ENCODE results near the gene SPIB. TPM values are rescaled to one million over a fixed set of nuclear protein-coding genes. Genes with fewer than 3 reads are reported as not detected.

SPIB gene
- total and polyA plus RNA-seq, 2 of the 4 experiments (the other 2 are of a cell fraction) = not detected

- no peaks in the 10 kb centered on the region for H3K79me1 ChIP-seq (ENCODE audit: low read depth in 1 of 2, low read length in 2 of 2)
- H2BK120ac ChIP-seq (ENCODE audit: low read depth, low read length) = no peak overlapping the region
- peak overlapping the region; percentile 98 for H2AFZ ChIP-seq (replicated peaks; ENCODE audit: low read length, poor library complexity)
- dilution Hi-C loops (cut with HindIII; ENCODE audit: low sequenced_read_pairs, unreplicated experiment) = no loop called here
- no peaks in the 10 kb centered on the region for H3K9me1 ChIP-seq (ENCODE audit: insufficient read depth, low read length)
- H3K27ac ChIP-seq (ENCODE audit: insufficient read depth, low read length) = no peak overlapping the region
- no peak overlapping the region for H3K4ac ChIP-seq (ENCODE audit: low read depth, low read length)
- peak overlapping the region; percentile 96 for H3K4me2 ChIP-seq (ENCODE audit: low read depth, low read length)
- 0 out of 2 replicates have a peak, but pooled peaks cover 3% of the 10 kb centered on the region for H3K4me1 ChIP-seq (ENCODE audit: control insufficient read depth, insufficient read depth, low read length)
- no peak overlapping the region for H2AK5ac ChIP-seq (ENCODE audit: low read depth, low read length)
- no peak overlapping the region for H4K5ac ChIP-seq (ENCODE audit: low read depth, low read length)
- WGBS, 2 experiments (ENCODE audit: extremely low coverage in 2 of 2, insufficient read length in 1 of 2) = 8% methylated on average over 10 of the region's 54 CpGs; no CpG with 5 or more reads in 1 of the 2 experiments
- H3K36me3 ChIP-seq (ENCODE audit: control insufficient read depth, insufficient read depth, low read length) = no peaks in the 10 kb centered on the region
- H2AK9ac ChIP-seq (replicated peaks; ENCODE audit: low read depth, low read length, poor library complexity) = peak overlapping the region; percentile 90
- peak overlapping the region; percentile 43; the same call in 1 of the 2 replicates for H3K9ac ChIP-seq (ENCODE audit: low read depth, low read length)
- H3K56ac ChIP-seq (ENCODE audit: extremely low read depth, insufficient read depth, low read length) = no peak overlapping the region
- no peak overlapping the region for H3K14ac ChIP-seq (replicated peaks; ENCODE audit: low read depth, low read length)
- H3K27me3 ChIP-seq (ENCODE audit: control insufficient read depth, insufficient read depth, low read length) = peaks cover 39% of the 10 kb centered on the region
- H4K91ac ChIP-seq (ENCODE audit: insufficient read depth, low read depth, low read length) = no peak overlapping the region
- H3K23ac ChIP-seq (ENCODE audit: low read depth, low read length) = no peak overlapping the region
- no peaks in the 10 kb centered on the region for H3K9me3 ChIP-seq (ENCODE audit: control insufficient read depth, insufficient read depth, low read length)
- ATAC-seq (ENCODE audit: low read depth) (peak; percentile 97), DNase-seq (peak; percentile 57)
- in situ Hi-C loops (cut with MboI; ENCODE audit: low sequenced_read_pairs) = no loop called here
- H4K20me1 ChIP-seq (ENCODE audit: insufficient read depth, low read length) = no peaks in the 10 kb centered on the region
- H3K18ac ChIP-seq (ENCODE audit: low read depth, low read length) = no peak overlapping the region
- no peak overlapping the region for H2BK15ac ChIP-seq (ENCODE audit: low read depth, low read length)
- TF ChIP-seq CTCF (conservative IDR thresholded peaks at IDR 0.05; ENCODE audit: low read depth, low read length) = no peak
- no peak for TF ChIP-seq MXI1 (IDR thresholded peaks at IDR 0.05; ENCODE audit: borderline replicate concordance, low read depth, low read length)
- TF ChIP-seq FOS (IDR thresholded peaks at IDR 0.05; ENCODE audit: low read depth, low read length) = no peak
- TF ChIP-seq MAZ (IDR thresholded peaks at IDR 0.05; ENCODE audit: borderline replicate concordance, low read depth, low read length) = peak; percentile 52; the same call in 1 of the 2 replicates
- no peak for TF ChIP-seq RAD21 (IDR thresholded peaks at IDR 0.05; ENCODE audit: low read length)
- TF ChIP-seq SMC3 (IDR thresholded peaks at IDR 0.05; ENCODE audit: low read depth, low read length) = no peak
- TF ChIP-seq RCOR1 (IDR thresholded peaks at IDR 0.05; ENCODE audit: insufficient replicate concordance, low read length) = no peak
- no peak for TF ChIP-seq CEBPB (IDR thresholded peaks at IDR 0.05; ENCODE audit: low read depth, low read length)
- TF ChIP-seq BHLHE40 (IDR thresholded peaks at IDR 0.05; ENCODE audit: low read depth, low read length) = peak; percentile 36; the same call in 1 of the 2 replicates
- peak; percentile 100 for TF ChIP-seq RFX5 (IDR thresholded peaks at IDR 0.05; ENCODE audit: low read depth, low read length)
- no peak for TF ChIP-seq USF2 (IDR thresholded peaks at IDR 0.05; ENCODE audit: low read depth, low read length)
- TF ChIP-seq NFE2L2 (IDR thresholded peaks at IDR 0.05; ENCODE audit: low read depth, low read length) = no peak
- no peak for TF ChIP-seq CHD1 (IDR thresholded peaks at IDR 0.05; ENCODE audit: low read depth, low read length)
- no peak for TF ChIP-seq MAFK (IDR thresholded peaks at IDR 0.05; ENCODE audit: low read depth, low read length)
- peak overlapping the region; percentile 48 for H3K4me3 ChIP-seq (ENCODE audit: insufficient read depth, low read depth, low read length)
- no peak overlapping the region for H2BK20ac ChIP-seq (ENCODE audit: low read depth, low read length)
- no peak overlapping the region for H2BK5ac ChIP-seq (ENCODE audit: low read depth, low read length, poor library complexity, severe bottlenecking)
- no TSS peak for BruUV-seq (replicated peaks)
- H4K8ac ChIP-seq (ENCODE audit: low read depth in 2 of 2, low read length in 2 of 2) = peak overlapping the region; percentile 46 to 54; a peak in 2 of 4 replicates
- intact Hi-C loops (cut with micrococcal nuclease) = no loop called here
- POLR2A ChIA-PET (ENCODE audit: unreplicated experiment) = no interaction called here
- CTCF ChIA-PET = no interaction called here
These were observed 12.8 kb downstream of the SPIB start for GRCh38 chr19:50431343-50432220.
